Measurements from ENCODE around the gene DYDC2. TPM values are rescaled to one million over a fixed set of nuclear protein-coding genes. Genes with fewer than 3 reads are reported as not detected.

DYDC2 gene, protein sequence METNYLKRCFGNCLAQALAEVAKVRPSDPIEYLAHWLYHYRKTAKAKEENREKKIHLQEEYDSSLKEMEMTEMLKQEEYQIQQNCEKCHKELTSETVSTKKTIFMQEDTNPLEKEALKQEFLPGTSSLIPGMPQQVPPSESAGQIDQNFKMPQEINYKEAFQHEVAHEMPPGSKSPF
- total RNA-seq (not detected), polyA plus RNA-seq (not detected)
- long read RNA-seq, donor 1: 0 reads
- long read RNA-seq, donor 2: 0 reads
- long read RNA-seq, donor 3: 0 reads

DNA sequence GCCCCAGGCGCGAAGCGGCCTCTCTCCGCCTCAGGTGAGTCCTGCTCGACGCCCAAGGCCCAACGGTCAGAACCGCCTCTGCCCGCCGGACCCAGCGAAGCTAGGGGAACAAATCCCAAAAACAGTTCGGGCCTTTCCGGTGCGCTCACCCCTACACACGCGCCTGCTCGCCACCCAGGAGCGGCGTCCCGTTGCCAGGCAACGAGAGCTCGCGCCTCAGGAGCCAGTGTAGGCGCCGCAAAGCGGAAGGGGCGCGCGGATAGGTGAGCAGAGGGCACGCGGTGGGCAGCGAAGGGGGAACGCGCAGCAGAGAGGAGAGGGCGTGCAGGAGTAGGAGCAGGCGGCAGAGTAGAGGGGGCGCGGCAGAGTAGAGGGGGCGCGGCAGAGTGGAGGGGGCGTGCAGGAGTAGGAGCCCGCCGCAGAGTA, at the start of gene DYDC2, which contains the start of gene DYDC1:
TSS of gene DYDC2 (plus strand) at position 219 of the 426 bp plus-strand sequence. CDS start 5,663 bp downstream, outside the sequence.
TSS of gene DYDC1 (minus strand) at position 193 of the 426 bp plus-strand sequence. CDS start 4,154 bp downstream, outside the sequence.
- Histone ChIP-seq H3K27me3 (peaks cover 0 to 40% (median 35%) of the 10 kb centered on the region in 7 donors), H3K27ac (no peak within 1 kb of the TSS), H3K4me3 (peak within 1 kb of the TSS in 9 of 10 donors; percentile 24 to 46 (median 43)), H3K9me3 (no peaks in the 10 kb centered on the region), H3K36me3 (no peaks in the 10 kb centered on the region), H3K4me1 (peaks cover 0 to 17% (median 6%) of the 10 kb centered on the region in 9 donors)
- intact Hi-C loops (cut with DNase I): no loop called here
- peak; percentile 67 to 87 (median 71) for ATAC-seq
- 1 to 2% methylated on average over 43 of the region's 43 CpGs for WGBS, 2 donors
- peak; percentile 22 to 35 for DNase-seq
- no peak for TF ChIP-seq CTCF (IDR thresholded peaks at IDR 0.05)

- H3K36me3 ChIP-seq: no peaks in the 10 kb centered on the region
- H3K4me3 ChIP-seq: no peak overlapping the region
- no peak for TF ChIP-seq CTCF (IDR thresholded peaks at IDR 0.05)
- intact Hi-C loops (cut with DNase I): no loop called here
- 65 to 83% methylated on average over 5 of the region's 5 CpGs for WGBS, 2 donors
- H3K27me3 ChIP-seq: no peaks in the 10 kb centered on the region
- ATAC-seq: no peak
- no peak for DNase-seq
- H3K27ac ChIP-seq: no peak overlapping the region
- no peaks in the 10 kb centered on the region for H3K4me1 ChIP-seq
- H3K9me3 ChIP-seq: peaks cover 0 to 8% (median 0%) of the 10 kb centered on the region in 11 donors
These were observed 43.1 kb upstream of the DYDC2 start for GRCh38 chr10:80313523-80313922.

- H3K27me3 ChIP-seq: no peaks in the 10 kb centered on the region
- H3K9me3 ChIP-seq: peaks cover 0 to 5% (median 0%) of the 10 kb centered on the region in 11 donors
- 91 to 94% methylated on average over 20 to 21 of the region's 21 CpGs for WGBS, 2 donors
- no peak for TF ChIP-seq CTCF (IDR thresholded peaks at IDR 0.05)
- DNase-seq (no peak), ATAC-seq (peak in 1 of 8 donors; percentile 22)
- H3K4me3 ChIP-seq: no peak overlapping the region
- intact Hi-C loops (cut with DNase I): no loop called here
- no peaks in the 10 kb centered on the region for H3K4me1 ChIP-seq
- no peaks in the 10 kb centered on the region for H3K36me3 ChIP-seq
- H3K27ac ChIP-seq: no peak overlapping the region
These were observed 41.2 kb upstream of the DYDC2 start for GRCh38 chr10:80315391-80315790.

GRCh38 chr10:80318742-80319141, 37.8 kb upstream of the DYDC2 start:
- intact Hi-C loops (cut with DNase I): no loop called here
- DNase-seq: no peak
- no peaks in the 10 kb centered on the region for H3K4me1 ChIP-seq
- H3K27me3 ChIP-seq: peaks cover 0 to 6% (median 0%) of the 10 kb centered on the region in 7 donors
- no peak overlapping the region for H3K4me3 ChIP-seq
- H3K27ac ChIP-seq: no peak overlapping the region
- no peak for TF ChIP-seq CTCF (IDR thresholded peaks at IDR 0.05)
- ATAC-seq: no peak
- no peaks in the 10 kb centered on the region for H3K36me3 ChIP-seq
- H3K9me3 ChIP-seq: peaks cover 0 to 5% (median 0%) of the 10 kb centered on the region in 11 donors

Data from heart right ventricle (tissue), 16 donors.